ENCODE measurements around the gene ARPC1A.

Gene ARPC1A

DNA sequence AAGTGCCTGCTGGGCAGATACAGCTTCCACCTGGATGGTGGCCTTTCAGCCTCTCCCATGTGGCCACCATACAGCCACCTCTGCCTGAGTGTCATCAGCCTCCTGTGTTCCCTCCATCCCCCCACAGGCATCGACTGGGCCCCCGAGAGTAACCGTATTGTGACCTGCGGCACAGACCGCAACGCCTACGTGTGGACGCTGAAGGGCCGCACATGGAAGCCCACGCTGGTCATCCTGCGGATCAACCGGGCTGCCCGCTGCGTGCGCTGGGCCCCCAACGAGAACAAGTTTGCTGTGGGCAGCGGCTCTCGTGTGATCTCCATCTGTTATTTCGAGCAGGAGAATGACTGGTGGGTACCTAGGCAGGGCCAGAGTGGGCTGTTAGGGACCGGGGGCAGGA, 62.2 kb downstream of the ARPC1A start:
- TF ChIP-seq EZH2phosphoT487 (IDR thresholded peaks at IDR 0.05; ENCODE audit: low read depth) (no peak), CTCF (IDR thresholded peaks at IDR 0.05; ENCODE audit: low read depth, low read length) (no peak)
- Histone ChIP-seq H2AFZ (ENCODE audit: low read depth, low read length) (no peak overlapping the region), H4K20me1 (ENCODE audit: insufficient read depth, low read length) (peaks cover 2% of the 10 kb centered on the region; the same call in 1 of the 2 replicates), H3K79me2 (ENCODE audit: low read length) (peaks cover 23% of the 10 kb centered on the region), H3K4me3 (ENCODE audit: low read length) (no peak overlapping the region), H3K4me1 (ENCODE audit: low read length) (peaks cover 28% of the 10 kb centered on the region), H3K9ac (ENCODE audit: low read length) (no peak overlapping the region), H3K27ac (ENCODE audit: low read length) (no peak overlapping the region), H3K27me3 (ENCODE audit: low read depth, low read length) (no peaks in the 10 kb centered on the region), H3K4me2 (ENCODE audit: low read length) (no peak overlapping the region), H3K36me3 (replicated peaks; ENCODE audit: low read depth, low read length) (peaks cover 54% of the 10 kb centered on the region), H3K9me3 (ENCODE audit: insufficient read depth, low read length) (no peaks in the 10 kb centered on the region)

GRCh38 chr7:99389772-99390171, 64.1 kb downstream of the ARPC1A start:
- no peak overlapping the region for H3K4me2 ChIP-seq (ENCODE audit: low read length)
- no peak overlapping the region for H3K9ac ChIP-seq (ENCODE audit: low read length)
- H3K4me3 ChIP-seq (ENCODE audit: low read length) = no peak overlapping the region
- H3K27ac ChIP-seq (ENCODE audit: low read length) = no peak overlapping the region
- TF ChIP-seq CTCF (IDR thresholded peaks at IDR 0.05; ENCODE audit: low read depth, low read length) = no peak
- TF ChIP-seq EZH2phosphoT487 (IDR thresholded peaks at IDR 0.05; ENCODE audit: low read depth) = no peak
- H3K36me3 ChIP-seq (replicated peaks; ENCODE audit: low read depth, low read length) = peaks cover 59% of the 10 kb centered on the region
- H3K79me2 ChIP-seq (ENCODE audit: low read length) = peaks cover 12% of the 10 kb centered on the region; the same call in 1 of the 2 replicates
- no peaks in the 10 kb centered on the region for H3K9me3 ChIP-seq (ENCODE audit: insufficient read depth, low read length)
- no peaks in the 10 kb centered on the region for H3K27me3 ChIP-seq (ENCODE audit: low read depth, low read length)
- peaks cover 14% of the 10 kb centered on the region; the same call in 1 of the 2 replicates for H4K20me1 ChIP-seq (ENCODE audit: insufficient read depth, low read length)
- peaks cover 11% of the 10 kb centered on the region for H3K4me1 ChIP-seq (ENCODE audit: low read length)
- no peak overlapping the region for H2AFZ ChIP-seq (ENCODE audit: low read depth, low read length)

GRCh38 chr7:99390941-99391602, 65.4 kb downstream of the ARPC1A start:
- Histone ChIP-seq H4K20me1 (ENCODE audit: insufficient read depth, low read length) (peaks cover 17% of the 10 kb centered on the region; the same call in 1 of the 2 replicates), H3K4me2 (ENCODE audit: low read length) (no peak overlapping the region), H3K4me1 (ENCODE audit: low read length) (peaks cover 6% of the 10 kb centered on the region; the same call in 1 of the 2 replicates), H3K9me3 (ENCODE audit: insufficient read depth, low read length) (no peaks in the 10 kb centered on the region), H3K9ac (ENCODE audit: low read length) (no peak overlapping the region), H2AFZ (ENCODE audit: low read depth, low read length) (no peak overlapping the region), H3K27ac (ENCODE audit: low read length) (no peak overlapping the region), H3K27me3 (ENCODE audit: low read depth, low read length) (no peaks in the 10 kb centered on the region), H3K36me3 (replicated peaks; ENCODE audit: low read depth, low read length) (peaks cover 63% of the 10 kb centered on the region), H3K79me2 (ENCODE audit: low read length) (peaks cover 6% of the 10 kb centered on the region; the same call in 1 of the 2 replicates), H3K4me3 (ENCODE audit: low read length) (no peak overlapping the region)
- TF ChIP-seq EZH2phosphoT487 (IDR thresholded peaks at IDR 0.05; ENCODE audit: low read depth) (no peak), CTCF (IDR thresholded peaks at IDR 0.05; ENCODE audit: low read depth, low read length) (no peak)

- peak overlapping the region; percentile 49 for H3K4me3 ChIP-seq (ENCODE audit: low read length)
- H3K9ac ChIP-seq (ENCODE audit: low read length) = no peak overlapping the region; the same call in 1 of the 2 replicates
- no peak overlapping the region for H2AFZ ChIP-seq (ENCODE audit: low read depth, low read length)
- TF ChIP-seq CTCF (IDR thresholded peaks at IDR 0.05; ENCODE audit: low read depth, low read length) = no peak
- TF ChIP-seq EZH2phosphoT487 (IDR thresholded peaks at IDR 0.05; ENCODE audit: low read depth) = no peak
- H3K79me2 ChIP-seq (ENCODE audit: low read length) = peaks cover 6% of the 10 kb centered on the region; the same call in 1 of the 2 replicates
- no peaks in the 10 kb centered on the region for H3K9me3 ChIP-seq (ENCODE audit: insufficient read depth, low read length)
- H3K27ac ChIP-seq (ENCODE audit: low read length) = no peak overlapping the region
- H4K20me1 ChIP-seq (ENCODE audit: insufficient read depth, low read length) = peaks cover 17% of the 10 kb centered on the region; the same call in 1 of the 2 replicates
- H3K27me3 ChIP-seq (ENCODE audit: low read depth, low read length) = no peaks in the 10 kb centered on the region
- peak overlapping the region; percentile 44 for H3K4me2 ChIP-seq (ENCODE audit: low read length)
- peaks cover 60% of the 10 kb centered on the region for H3K36me3 ChIP-seq (replicated peaks; ENCODE audit: low read depth, low read length)
- H3K4me1 ChIP-seq (ENCODE audit: low read length) = peaks cover 6% of the 10 kb centered on the region; the same call in 1 of the 2 replicates
Observed at GRCh38 chr7:99392046-99392445, 66.3 kb downstream of the ARPC1A start.
